K562 (cell line): ENCODE results near the gene TNFSF15. TPM values are rescaled to one million over a fixed set of nuclear protein-coding genes. Genes with fewer than 3 reads are reported as not detected.

ENCODE experiments used
- ATAC-seq: fragments of 200-7000 bp; cut with Tn5 transposase; 3 replicates; pipeline ENCODE4 v1.9.1; 2020; ENCODE audit warnings: moderate library complexity
- BruUV-seq: library from RNA; stranded (reverse); fragments of 400-500 nt; replicated peaks from 2 replicates; lab custom pipeline; 2021; lab: Mats Ljungman, UMichigan
- CTCF ChIA-PET: fragments of 300-600 bp; formaldehyde crosslinking; extraction: SDS; loops from one replicate; lab custom pipeline; 2021; ENCODE audit warnings: low intra/inter-chr PET ratio; lab: Yijun Ruan, JAX
- POLR2A ChIA-PET: fragments of 300-600, 350-650 bp; sonication (Branson Sonifier 250); formaldehyde crosslinking; extraction: SDS; loops from one replicate; lab custom pipeline; 2021; ENCODE audit warnings: antibody characterized with exemption, inconsistent platforms; lab: Yijun Ruan, JAX
- DNase-seq, 4 experiments: peaks; one replicate each; pipeline versions ENCODE4 v3.0.0 to v3.0.0-alpha.2; 2011 to 2018; ENCODE audit warnings: low spot score in 3 of 4, mixed read lengths in 3 of 4; ENCODE audit errors: extremely low read depth in 1 of 4
- FAIRE-seq: peaks from 2 replicates; lab custom pipeline; 2011; peaks lifted over from hg19 to GRCh38; lab: Jason Lieb, UNC
- H2AFZ ChIP-seq: 2 replicates; pipeline ENCODE4 v1.6.0; 2011; ENCODE audit warnings: low read depth, low read length, control low read depth, inconsistent platforms
- H3K27ac ChIP-seq: fragments of 200-600 bp; 3 replicates; pipeline ENCODE4 v1.8.0; 2011; ENCODE audit warnings: low read depth, mild to moderate bottlenecking, control low read depth, inconsistent platforms, low read length, moderate library complexity, mixed read lengths; ENCODE audit errors: extremely low read depth
- H3K27me3 ChIP-seq, 2 experiments: fragments of 300-600 bp in 1 of 2; 2 replicates in 1 of 2; 3 replicates in 1 of 2; pipeline versions ENCODE4 v1.6.0 to v1.8.0; 2011; ENCODE audit warnings: inconsistent platforms in 2 of 2, low read length in 2 of 2, mild to moderate bottlenecking in 1 of 2, mixed read lengths in 1 of 2, moderate library complexity in 1 of 2; ENCODE audit not compliant: control insufficient read depth in 2 of 2, insufficient read depth in 2 of 2
- H3K36me3 ChIP-seq: fragments of 300-600 bp; 3 replicates; pipeline ENCODE4 v1.8.0; 2011; ENCODE audit warnings: mild to moderate bottlenecking, low read length, inconsistent platforms; ENCODE audit not compliant: control insufficient read depth, insufficient read depth
- H3K4me1 ChIP-seq, 2 experiments: fragments of 200-600 bp in 1 of 2; replicated peaks in 1 of 2; 2 replicates in 1 of 2; 3 replicates in 1 of 2; pipeline versions ENCODE4 v1.5.1 to v1.8.0; 2011; ENCODE audit warnings: inconsistent platforms in 2 of 2, low read length in 2 of 2, mild to moderate bottlenecking in 1 of 2, mixed read lengths in 1 of 2, moderate library complexity in 1 of 2; ENCODE audit not compliant: control insufficient read depth in 2 of 2, insufficient read depth in 2 of 2
- H3K4me2 ChIP-seq: 2 replicates; pipeline ENCODE4 v1.6.1; 2011; ENCODE audit warnings: low read length, control low read depth, inconsistent platforms, mixed read lengths; ENCODE audit not compliant: insufficient read depth
- H3K4me3 ChIP-seq: fragments of 200-600 bp; sonication (generic), shearing (Covaris generic); 2 replicates; pipeline ENCODE4 v1.5.1; 2016; ENCODE audit warnings: control low read depth, inconsistent platforms
- H3K79me2 ChIP-seq: fragments of 200-600 bp; 3 replicates; pipeline ENCODE4 v1.8.0; 2011; ENCODE audit warnings: low read length, inconsistent platforms; ENCODE audit not compliant: control insufficient read depth, insufficient read depth
- H3K9ac ChIP-seq, 2 experiments: 2 replicates each; pipeline versions ENCODE4 v1.6.0 to v1.6.1; 2011; ENCODE audit warnings: low read depth in 2 of 2, low read length in 2 of 2, control low read depth in 1 of 2, inconsistent platforms in 1 of 2, mild to moderate bottlenecking in 1 of 2, mixed read lengths in 1 of 2; ENCODE audit not compliant: insufficient read depth in 1 of 2
- H3K9me1 ChIP-seq: one replicate; pipeline ENCODE4 v1.6.0; 2011; ENCODE audit warnings: inconsistent platforms, mild to moderate bottlenecking, low read length, moderate library complexity; ENCODE audit not compliant: control insufficient read depth, insufficient read depth
- H3K9me3 ChIP-seq: replicated peaks from 2 replicates; pipeline ENCODE4 v1.5.1; 2011; ENCODE audit warnings: low read depth, low read length, inconsistent platforms; ENCODE audit not compliant: control insufficient read depth, insufficient read depth
- H4K20me1 ChIP-seq: replicated peaks from 2 replicates; pipeline ENCODE4 v1.6.1; 2011; ENCODE audit warnings: low read length, inconsistent platforms, mixed read lengths; ENCODE audit not compliant: control insufficient read depth, insufficient read depth
- BRF1 ChIP-seq: IDR thresholded peaks from 3 replicates; pipeline ENCODE4 v1.6.1; 2011; ENCODE audit warnings: borderline replicate concordance, mild to moderate bottlenecking; ENCODE audit not compliant: insufficient read length; ENCODE audit errors: extremely low read depth
- CREB1 ChIP-seq, 2 experiments: sonication (generic) in 1 of 2; formaldehyde crosslinking in 1 of 2; IDR thresholded peaks; 2 replicates each; pipeline versions ENCODE4 v1.6.1 to v1.8.0; 2012 to 2022; ENCODE audit warnings: inconsistent platforms in 1 of 2, mild to moderate bottlenecking in 1 of 2, missing genetic modification reagents in 1 of 2, moderate library complexity in 1 of 2
- CREB3 ChIP-seq: fragments of 450-650 bp; conservative IDR thresholded peaks from 2 replicates; pipeline ENCODE4 v1.6.1; 2016; ENCODE audit warnings: missing genetic modification characterization, low read depth, mild to moderate bottlenecking, missing compliant biosample characterization, moderate library complexity
- HMGN3 ChIP-seq: IDR thresholded peaks from 2 replicates; pipeline ENCODE4 v1.6.1; 2011; ENCODE audit warnings: borderline replicate concordance, low read depth, mild to moderate bottlenecking, mixed read lengths, low read length; ENCODE audit not compliant: insufficient read length; ENCODE audit errors: extremely low read depth
- KAT7 ChIP-seq: sonication (generic); formaldehyde crosslinking; IDR thresholded peaks from 2 replicates; pipeline ENCODE4 v1.8.0; 2022; ENCODE audit warnings: missing genetic modification reagents, mild to moderate bottlenecking, borderline replicate concordance
- NFIX ChIP-seq: fragments of 250-450 bp; sonication (Bioruptor Pico); IDR thresholded peaks from 2 replicates; pipeline ENCODE4 v1.4.0; 2020; ENCODE audit warnings: low read depth, mild to moderate bottlenecking, moderate library complexity
- NFYB ChIP-seq: IDR thresholded peaks from 2 replicates; pipeline ENCODE4 v1.6.1; 2011; ENCODE audit warnings: mild to moderate bottlenecking, moderate library complexity; ENCODE audit not compliant: insufficient read length; ENCODE audit errors: extremely low read depth
- NR2F6 ChIP-seq: fragments of 450-650 bp; formaldehyde crosslinking; IDR thresholded peaks from 2 replicates; pipeline ENCODE4 v1.4.0; 2020; ENCODE audit warnings: mild to moderate bottlenecking
- SMC3 ChIP-seq: conservative IDR thresholded peaks from 2 replicates; pipeline ENCODE4 v1.6.1; 2011; ENCODE audit warnings: low read depth, low read length, improper control_type of control experiment; ENCODE audit not compliant: insufficient read depth
- STAT5B ChIP-seq: fragments of 250-450 bp; sonication (Bioruptor Pico); IDR thresholded peaks from 2 replicates; pipeline ENCODE4 v1.8.0; 2021; ENCODE audit warnings: mild to moderate bottlenecking, inconsistent platforms
- VEZF1 ChIP-seq: fragments of 200-800 bp; sonication (Bioruptor generic); IDR thresholded peaks from 2 replicates; pipeline ENCODE4 v1.6.1; 2017; ENCODE audit warnings: missing genetic modification characterization, missing compliant biosample characterization
- ZBTB49 ChIP-seq: sonication (generic); formaldehyde crosslinking; IDR thresholded peaks from 2 replicates; pipeline ENCODE4 v1.8.0; 2022; ENCODE audit warnings: missing genetic modification reagents, mild to moderate bottlenecking, borderline replicate concordance
- WGBS: fragments of 100-300 bp; shearing (Covaris generic); methylation state at CpG from one replicate; pipeline ENCODE4 v1.1.6; 2016; ENCODE audit warnings: low coverage, mixed read lengths; ENCODE audit not compliant: insufficient coverage; ENCODE audit errors: missing lambda C conversion rate; 5-methylcytosine and 5-hydroxymethylcytosine counted together
- in situ Hi-C: fragments of 300-500 bp; cut with MboI; formaldehyde crosslinking; loops from 4 replicates; pipeline ENCODE4 v1.15.0; 2018; ENCODE audit warnings: inconsistent platforms, mixed read lengths
- intact Hi-C: fragments of 100-400 bp; cut with micrococcal nuclease; formaldehyde crosslinking; loops from 2 replicates; pipeline ENCODE4 v1.14.2; 2022
- polyA plus RNA-seq, 8 experiments: library from polyadenylated mRNA; depleted of rRNA in 4 of 8; stranded (reverse) in 5 of 8; unstranded in 3 of 8; fragments of >200 nt; fragmentation: Nextera tagmentation in 2 of 8; fragmentation: Illumina TruSeq in 1 of 8; extraction: Ambion mirVana in 2 of 8; extraction: Trizol in 1 of 8; gene quantifications; 2 replicates each; pipeline versions ENCODE4 v1.2.1 to v1.2.3, GENCODE V29; 2011 to 2014; ENCODE audit warnings: inconsistent platforms in 1 of 8, missing spikeins in 1 of 8
- total RNA-seq, 7 experiments: library from RNA; depleted of rRNA in 6 of 7; stranded (reverse); fragments of >200 nt in 6 of 7; fragmentation: Illumina TruSeq in 2 of 7; extraction: Trizol in 2 of 7; gene quantifications; 2 replicates each; pipeline versions ENCODE4 v1.2.1 to v1.2.3, GENCODE V29; 2011 to 2021; ENCODE audit warnings: low replicate concordance in 1 of 7

TNFSF15 gene
- total and polyA plus RNA-seq, 9 of the 15 experiments (the other 6 are each of a cell fraction or from before 2014, with no cell fraction given): not detected

- Histone ChIP-seq H3K27ac (no peak overlapping the region), H4K20me1 (no peaks in the 10 kb centered on the region), H3K9me1 (no peaks in the 10 kb centered on the region), H3K27me3 (no peaks in the 10 kb centered on the region), H2AFZ (no peak overlapping the region), H3K36me3 (no peaks in the 10 kb centered on the region), H3K4me2 (no peak overlapping the region), H3K79me2 (no peaks in the 10 kb centered on the region), H3K4me1 (no peaks in the 10 kb centered on the region), H3K9ac (no peak overlapping the region), H3K4me3 (no peak overlapping the region), H3K9me3 (no peaks in the 10 kb centered on the region)
- ATAC-seq: no peak
- 0% methylated on average over 1 of the region's 1 CpG for WGBS
- DNase-seq: no peak
- intact Hi-C loops (no loop called here), in situ Hi-C loops (no loop called here)
- no TSS peak for BruUV-seq
- no peak for FAIRE-seq
- ChIA-PET POLR2A (no interaction called here), CTCF (no interaction called here)
- TF ChIP-seq HMGN3 (no peak), VEZF1 (CRISPR knock-in tag) (no peak), NFYB (no peak), CREB1 (IDR thresholded peaks at IDR 0.05) (no peak), CREB1 (CRISPR knock-in tag; IDR thresholded peaks at IDR 0.05) (no peak), STAT5B (CRISPR knock-in tag) (no peak), CREB3 (tag) (no peak), KAT7 (no peak), SMC3 (no peak), BRF1 (no peak), ZBTB49 (CRISPR knock-in tag) (no peak), NFIX (CRISPR knock-in tag) (no peak), NR2F6 (CRISPR knock-in tag) (no peak)
Observed at GRCh38 chr9:114818178-114818577, 12.3 kb upstream of the TNFSF15 start.
